Measurements from ENCODE around the gene MGP. TPM values are rescaled to one million over a fixed set of nuclear protein-coding genes. Genes with fewer than 3 reads are reported as not detected.

Gene MGP
- polyA plus RNA-seq, 3 donors from 2014 or later, result 0.51 TPM; not detected in 2

DNA sequence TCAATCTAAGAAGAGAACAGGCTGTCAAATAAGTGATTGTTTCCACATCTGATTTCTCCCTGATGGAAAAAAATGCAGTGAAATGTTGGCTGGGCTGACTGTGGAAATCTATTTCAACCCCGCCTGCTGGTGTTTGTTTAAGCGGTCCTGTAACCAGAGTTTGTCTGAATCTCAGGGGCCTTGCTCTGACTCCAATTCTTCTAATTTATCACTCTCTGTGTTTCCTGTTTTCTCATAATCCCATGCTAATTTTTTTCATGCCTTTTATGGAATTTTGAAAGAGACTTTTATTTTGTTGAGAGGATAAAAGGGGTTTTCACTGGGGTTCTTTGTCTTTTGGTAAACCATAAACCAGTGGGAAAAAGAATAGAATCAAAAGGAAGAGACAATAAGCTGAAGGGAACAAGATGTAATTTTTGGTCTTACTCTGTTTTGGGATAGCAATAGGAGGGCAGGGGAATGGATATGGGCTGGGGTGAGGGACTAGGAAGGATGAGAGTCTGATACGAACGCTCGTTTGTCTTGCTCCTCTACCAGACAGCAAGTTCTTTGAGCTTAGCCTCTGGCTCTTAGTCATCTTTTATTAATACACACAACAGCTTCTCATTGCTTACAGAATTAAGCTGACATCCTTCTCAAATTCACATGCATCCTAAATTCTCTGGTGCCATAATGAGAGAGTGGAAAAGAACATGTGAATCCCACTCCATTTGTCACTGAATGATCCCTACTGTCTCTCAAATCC, 8.0 kb upstream of the MGP start:
- Mint-ChIP-seq H3K27me3 (ENCODE audit: low read depth in 3 of 3) (peaks cover 0 to 11% (median 2%) of the 10 kb centered on the region in 3 donors), H3K36me3 (no peaks in the 10 kb centered on the region), H3K27ac (no peak overlapping the region)

GRCh38 chr12:14892726-14893505, 7.3 kb upstream of the MGP start:
- H3K4me3 Mint-ChIP-seq, result no peak overlapping the region

More for the DNA sequence above, 8.0 kb upstream of the MGP start:
- Mint-ChIP-seq H3K9me3 (no peaks in the 10 kb centered on the region), H3K4me1 (no peaks in the 10 kb centered on the region), H3K4me3 (no peak overlapping the region)
- no peak for DNase-seq

GRCh38 chr12:14890701-14891100, 5.0 kb upstream of the MGP start:
- Mint-ChIP-seq H3K9me3 (no peaks in the 10 kb centered on the region), H3K27me3 (ENCODE audit: low read depth in 3 of 3) (peaks cover 4 to 30% (median 10%) of the 10 kb centered on the region in 3 donors), H3K4me1 (peaks cover 11% of the 10 kb centered on the region in 2 donors), H3K27ac (no peak overlapping the region), H3K4me3 (no peak overlapping the region), H3K36me3 (no peaks in the 10 kb centered on the region)
- DNase-seq, result no peak

More at GRCh38 chr12:14892726-14893505, 7.3 kb upstream of the MGP start:
- peaks cover 0 to 15% (median 2%) of the 10 kb centered on the region in 3 donors for H3K27me3 Mint-ChIP-seq (ENCODE audit: low read depth in 3 of 3)
- H3K27ac Mint-ChIP-seq, result no peak overlapping the region
- H3K36me3 Mint-ChIP-seq, result no peaks in the 10 kb centered on the region
- no peak for DNase-seq
- H3K9me3 Mint-ChIP-seq, result no peaks in the 10 kb centered on the region
- no peaks in the 10 kb centered on the region for H3K4me1 Mint-ChIP-seq

DNA sequence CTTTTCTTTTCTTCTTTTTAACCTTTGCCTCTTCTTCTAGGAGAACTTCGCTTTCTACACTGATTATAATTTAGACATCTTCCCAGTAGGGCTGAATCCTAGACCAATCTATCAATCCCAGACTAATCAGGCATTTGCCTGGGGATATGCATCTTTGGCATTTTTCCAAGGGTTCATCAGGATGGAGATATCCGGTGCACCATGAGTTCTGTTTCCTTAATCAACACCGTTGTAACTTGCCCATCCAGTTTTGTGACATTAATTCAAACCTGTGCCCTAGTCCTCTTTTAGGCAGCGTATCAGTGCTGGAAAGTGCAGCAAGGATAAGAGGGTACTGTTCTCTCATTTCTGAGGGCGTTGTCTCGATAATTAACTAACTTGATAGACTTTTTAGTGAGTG, 617 bp upstream of the MGP start:
- Mint-ChIP-seq H3K27me3 (ENCODE audit: low read depth in 3 of 3) (peaks cover 6 to 39% (median 17%) of the 10 kb centered on the region in 3 donors), H3K4me3 (peak overlapping the region in 1 of 5 donors; percentile 5), H3K9me3 (no peaks in the 10 kb centered on the region), H3K36me3 (no peaks in the 10 kb centered on the region), H3K4me1 (peaks cover 24 to 29% of the 10 kb centered on the region in 2 donors), H3K27ac (no peak overlapping the region)
- no peak for DNase-seq

- Mint-ChIP-seq H3K36me3 (no peaks in the 10 kb centered on the region), H3K9me3 (no peaks in the 10 kb centered on the region), H3K4me1 (peaks cover 27 to 34% of the 10 kb centered on the region in 2 donors), H3K27me3 (ENCODE audit: low read depth in 3 of 3) (peaks cover 6 to 35% (median 17%) of the 10 kb centered on the region in 3 donors), H3K4me3 (peak overlapping the region; percentile 51 to 72 (median 59)), H3K27ac (peak overlapping the region in 3 of 6 donors; percentile 52 to 67 (median 53))
- DNase-seq, result peak; percentile 73 to 84 (median 76)
Observed at GRCh38 chr12:14884458-14884878, 1.2 kb downstream of the MGP start.

- no peak overlapping the region for H3K27ac Mint-ChIP-seq
- no peak for DNase-seq
- H3K27me3 Mint-ChIP-seq (ENCODE audit: low read depth in 3 of 3), result peaks cover 6 to 28% (median 17%) of the 10 kb centered on the region in 3 donors
- H3K36me3 Mint-ChIP-seq, result no peaks in the 10 kb centered on the region
- H3K4me3 Mint-ChIP-seq, result no peak overlapping the region
- peaks cover 27 to 34% of the 10 kb centered on the region in 2 donors for H3K4me1 Mint-ChIP-seq
- no peaks in the 10 kb centered on the region for H3K9me3 Mint-ChIP-seq
Observed at GRCh38 chr12:14883686-14884085, 2.0 kb downstream of the MGP start.

DNA sequence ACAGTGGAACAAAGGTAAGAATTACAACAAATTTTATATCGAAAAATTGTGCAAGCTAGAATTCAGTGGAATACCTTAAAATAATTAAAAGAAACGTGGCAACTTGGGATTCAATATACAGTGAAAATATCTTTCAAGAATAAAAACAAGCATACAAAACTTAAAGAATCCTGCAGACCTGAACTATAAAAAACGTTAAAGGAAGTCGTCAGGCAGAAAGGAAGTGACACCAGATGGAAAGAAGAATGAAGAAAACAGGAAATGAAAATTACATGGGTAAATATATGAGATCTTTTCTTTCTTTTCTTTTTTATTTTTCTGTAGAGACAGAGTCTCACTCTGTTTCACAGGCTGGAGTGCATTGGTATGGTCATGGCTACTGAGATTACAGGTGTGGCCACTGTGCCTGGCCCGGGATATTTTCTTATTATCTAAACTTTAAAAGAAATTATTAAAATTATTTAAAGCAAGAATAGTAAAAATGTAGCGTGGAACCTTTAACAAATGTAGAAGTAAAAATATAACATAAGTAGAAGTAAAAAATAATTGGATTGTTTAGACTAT, 4.7 kb downstream of the MGP start:
- no peak overlapping the region for H3K27ac Mint-ChIP-seq
- no peaks in the 10 kb centered on the region for H3K36me3 Mint-ChIP-seq
- peaks cover 19 to 26% of the 10 kb centered on the region in 2 donors for H3K4me1 Mint-ChIP-seq
- no peak overlapping the region for H3K4me3 Mint-ChIP-seq
- no peaks in the 10 kb centered on the region for H3K9me3 Mint-ChIP-seq
- H3K27me3 Mint-ChIP-seq (ENCODE audit: low read depth in 3 of 3), result peaks cover 4 to 12% (median 7%) of the 10 kb centered on the region in 3 donors
- no peak for DNase-seq

GRCh38 chr12:14879222-14879933, 6.3 kb downstream of the MGP start:
- H3K27ac Mint-ChIP-seq, result no peak overlapping the region
- peaks cover 0 to 1% (median 0%) of the 10 kb centered on the region in 3 donors for H3K27me3 Mint-ChIP-seq (ENCODE audit: low read depth in 3 of 3)
- DNase-seq, result no peak
- H3K36me3 Mint-ChIP-seq, result no peaks in the 10 kb centered on the region
- no peaks in the 10 kb centered on the region for H3K9me3 Mint-ChIP-seq
- peaks cover 6 to 10% of the 10 kb centered on the region in 2 donors for H3K4me1 Mint-ChIP-seq
- no peak overlapping the region for H3K4me3 Mint-ChIP-seq

DNA sequence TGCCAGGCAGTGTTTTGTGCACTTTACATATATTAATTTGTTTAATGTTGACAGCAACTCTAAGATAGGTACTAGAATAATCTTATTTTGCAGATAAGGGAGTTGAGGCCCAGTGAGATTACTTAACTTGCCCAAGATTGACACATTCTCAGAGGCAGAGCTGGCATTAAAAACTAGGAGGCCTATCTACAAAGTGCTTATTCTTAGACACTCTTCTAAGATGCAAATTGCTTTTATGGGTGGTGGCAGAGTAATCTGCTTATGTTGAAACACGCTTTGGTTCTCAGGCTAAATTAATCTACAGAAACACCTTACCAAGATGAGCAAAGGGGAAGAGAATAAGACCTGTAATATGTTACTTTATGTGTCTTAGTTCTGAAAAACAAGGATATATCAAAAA, 7.2 kb downstream of the MGP start:
- Mint-ChIP-seq H3K36me3 (no peaks in the 10 kb centered on the region), H3K4me3 (no peak overlapping the region), H3K4me1 (peaks cover 4 to 6% of the 10 kb centered on the region in 2 donors), H3K27me3 (ENCODE audit: low read depth in 3 of 3) (no peaks in the 10 kb centered on the region), H3K9me3 (no peaks in the 10 kb centered on the region), H3K27ac (no peak overlapping the region)
- DNase-seq, result no peak

DNA sequence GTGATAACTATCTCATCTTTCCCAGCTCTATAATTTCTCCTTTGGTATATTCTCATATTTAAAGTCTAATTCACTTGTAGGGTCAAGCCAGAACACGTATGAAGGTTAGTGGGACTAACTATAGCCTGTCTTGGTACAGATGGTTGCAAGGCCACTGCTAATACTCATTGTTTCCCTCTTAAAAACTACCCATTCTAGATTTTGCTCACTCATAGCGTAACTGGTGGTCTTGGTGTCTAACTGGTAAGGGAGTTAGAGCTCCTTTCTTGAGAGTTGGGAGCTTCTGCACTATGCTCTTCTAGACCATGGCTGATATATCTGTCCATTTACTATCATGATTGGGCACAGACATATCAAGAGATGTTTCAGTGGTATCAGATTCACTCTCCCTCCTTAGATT, 8.8 kb downstream of the MGP start:
- Mint-ChIP-seq H3K36me3 (no peaks in the 10 kb centered on the region), H3K4me1 (peaks cover 4 to 6% of the 10 kb centered on the region in 2 donors), H3K9me3 (no peaks in the 10 kb centered on the region), H3K27me3 (ENCODE audit: low read depth in 3 of 3) (no peaks in the 10 kb centered on the region), H3K27ac (no peak overlapping the region), H3K4me3 (no peak overlapping the region)
- DNase-seq, result no peak

GRCh38 chr12:14874882-14875281, 10.8 kb downstream of the MGP start:
- no peak overlapping the region for H3K27ac Mint-ChIP-seq
- peaks cover 3 to 4% (median 4%) of the 10 kb centered on the region in 3 donors for H3K27me3 Mint-ChIP-seq (ENCODE audit: low read depth in 3 of 3)
- H3K36me3 Mint-ChIP-seq, result no peaks in the 10 kb centered on the region
- H3K4me3 Mint-ChIP-seq, result no peak overlapping the region
- no peaks in the 10 kb centered on the region for H3K4me1 Mint-ChIP-seq
- no peaks in the 10 kb centered on the region for H3K9me3 Mint-ChIP-seq
- no peak for DNase-seq

- DNase-seq, result no peak
- no peak overlapping the region for H3K27ac Mint-ChIP-seq
- no peaks in the 10 kb centered on the region for H3K9me3 Mint-ChIP-seq
- no peaks in the 10 kb centered on the region for H3K36me3 Mint-ChIP-seq
- H3K4me1 Mint-ChIP-seq, result no peaks in the 10 kb centered on the region
- peaks cover 4 to 6% (median 5%) of the 10 kb centered on the region in 3 donors for H3K27me3 Mint-ChIP-seq (ENCODE audit: low read depth in 3 of 3)
- no peak overlapping the region for H3K4me3 Mint-ChIP-seq
Observed at GRCh38 chr12:14873440-14874185, 12.0 kb downstream of the MGP start.

DNA sequence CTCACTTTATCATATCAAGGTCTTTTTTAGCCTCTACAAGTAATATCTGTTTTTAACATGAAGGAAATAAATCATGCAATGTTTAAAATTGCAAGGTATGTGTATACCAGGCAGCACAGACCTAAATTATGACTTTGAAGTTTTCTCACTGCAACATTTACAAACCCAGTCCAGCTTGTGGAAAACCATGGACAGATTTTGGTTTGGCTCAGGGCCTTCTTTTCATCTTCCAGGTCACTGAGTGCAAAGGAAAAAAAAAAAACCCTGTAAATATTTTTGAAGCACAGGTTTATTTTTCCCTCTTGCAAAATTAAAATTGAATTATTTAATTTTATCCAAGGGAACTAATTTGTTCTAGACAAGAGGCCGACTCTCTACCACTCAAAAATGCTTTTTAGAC, 13.8 kb downstream of the MGP start:
- H3K36me3 Mint-ChIP-seq, result peaks cover 0 to 9% (median 0%) of the 10 kb centered on the region in 3 donors
- peaks cover 0 to 4% (median 0%) of the 10 kb centered on the region in 6 donors for H3K9me3 Mint-ChIP-seq
- H3K27ac Mint-ChIP-seq, result no peak overlapping the region
- DNase-seq, result no peak
- peaks cover 4 to 8% (median 6%) of the 10 kb centered on the region in 3 donors for H3K27me3 Mint-ChIP-seq (ENCODE audit: low read depth in 3 of 3)
- no peaks in the 10 kb centered on the region for H3K4me1 Mint-ChIP-seq
- no peak overlapping the region for H3K4me3 Mint-ChIP-seq
